Astrocyte of the cerebellum (primary cell): Measurements from ENCODE around the gene RDX.
"Not testable (repeated sequence)": the region's sequence is repeated elsewhere in the genome, so short reads cannot be mapped to it uniquely, and the experiment has no call there.

Experiments used
- DNase-seq: peaks from one replicate; pipeline ENCODE4 v3.0.0-alpha.2; 2011; ENCODE audit warnings: low read depth
- H3K4me3 ChIP-seq: 2 replicates; pipeline ENCODE4 v1.5.1; 2011; ENCODE audit warnings: mild to moderate bottlenecking, low read depth, low read length, moderate library complexity
- in situ Hi-C: cut with HindIII; loops from 2 replicates; pipeline ENCODE4 v1.10.0; 2017; ENCODE audit warnings: low sequenced_read_pairs
- TF ChIP-seq, protein P1 (sequence below): IDR thresholded peaks from 2 replicates; pipeline ENCODE4 v1.5.1; 2012; ENCODE audit warnings: low read length, low read depth, moderate library complexity, mild to moderate bottlenecking; ENCODE audit errors: missing control alignments

The RDX gene

GRCh38 chr11:110196241-110196754, 100.1 kb downstream of the RDX start:
- no peak overlapping the region for H3K4me3 ChIP-seq
- in situ Hi-C loops, result no loop called here

GRCh38 chr11:110194211-110194766, 102.1 kb downstream of the RDX start:
- DNase-seq, in situ Hi-C loops, H3K4me3 ChIP-seq: not testable (repeated sequence)

More at GRCh38 chr11:110196241-110196754, 100.1 kb downstream of the RDX start:
- TF ChIP-seq, protein P1, sequence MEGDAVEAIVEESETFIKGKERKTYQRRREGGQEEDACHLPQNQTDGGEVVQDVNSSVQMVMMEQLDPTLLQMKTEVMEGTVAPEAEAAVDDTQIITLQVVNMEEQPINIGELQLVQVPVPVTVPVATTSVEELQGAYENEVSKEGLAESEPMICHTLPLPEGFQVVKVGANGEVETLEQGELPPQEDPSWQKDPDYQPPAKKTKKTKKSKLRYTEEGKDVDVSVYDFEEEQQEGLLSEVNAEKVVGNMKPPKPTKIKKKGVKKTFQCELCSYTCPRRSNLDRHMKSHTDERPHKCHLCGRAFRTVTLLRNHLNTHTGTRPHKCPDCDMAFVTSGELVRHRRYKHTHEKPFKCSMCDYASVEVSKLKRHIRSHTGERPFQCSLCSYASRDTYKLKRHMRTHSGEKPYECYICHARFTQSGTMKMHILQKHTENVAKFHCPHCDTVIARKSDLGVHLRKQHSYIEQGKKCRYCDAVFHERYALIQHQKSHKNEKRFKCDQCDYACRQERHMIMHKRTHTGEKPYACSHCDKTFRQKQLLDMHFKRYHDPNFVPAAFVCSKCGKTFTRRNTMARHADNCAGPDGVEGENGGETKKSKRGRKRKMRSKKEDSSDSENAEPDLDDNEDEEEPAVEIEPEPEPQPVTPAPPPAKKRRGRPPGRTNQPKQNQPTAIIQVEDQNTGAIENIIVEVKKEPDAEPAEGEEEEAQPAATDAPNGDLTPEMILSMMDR, result no peak
- DNase-seq, result peak; percentile 77

GRCh38 chr11:110192604-110193282, 103.7 kb downstream of the RDX start:
- H3K4me3 ChIP-seq, DNase-seq, in situ Hi-C loops: not testable (repeated sequence)

GRCh38 chr11:110190885-110191284, 105.5 kb downstream of the RDX start:
- TF ChIP-seq, protein P1, result no peak
- in situ Hi-C loops, result no loop called here
- DNase-seq, result no peak
- no peak overlapping the region for H3K4me3 ChIP-seq

DNA sequence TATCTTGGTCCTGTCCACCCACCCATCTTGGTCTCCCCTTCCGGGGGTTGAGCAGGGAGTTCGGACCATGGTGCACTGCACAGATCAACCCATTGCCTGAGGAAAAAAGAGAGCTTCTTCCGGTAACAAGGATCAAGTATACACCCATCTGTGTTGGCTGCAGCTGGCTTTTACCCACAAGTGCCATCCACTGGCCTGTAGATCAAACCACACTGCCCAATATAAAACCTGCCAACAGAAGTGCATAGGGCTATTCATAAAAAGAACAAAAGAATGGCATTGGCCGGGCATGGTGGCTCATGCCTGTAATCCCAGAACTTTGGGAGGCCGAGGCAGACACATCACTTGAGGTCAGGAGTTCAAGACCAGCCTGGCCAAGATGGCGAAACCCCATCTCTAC, 108.7 kb downstream of the RDX start:
- no peak for DNase-seq
- in situ Hi-C loops, result no loop called here
- TF ChIP-seq, protein P1, result no peak
- H3K4me3 ChIP-seq, result no peak overlapping the region

- in situ Hi-C loops, result no loop called here
- TF ChIP-seq, protein P1, result no peak
- no peak overlapping the region for H3K4me3 ChIP-seq
- DNase-seq, result no peak
Observed at GRCh38 chr11:110186867-110187266, 109.5 kb downstream of the RDX start.

DNA sequence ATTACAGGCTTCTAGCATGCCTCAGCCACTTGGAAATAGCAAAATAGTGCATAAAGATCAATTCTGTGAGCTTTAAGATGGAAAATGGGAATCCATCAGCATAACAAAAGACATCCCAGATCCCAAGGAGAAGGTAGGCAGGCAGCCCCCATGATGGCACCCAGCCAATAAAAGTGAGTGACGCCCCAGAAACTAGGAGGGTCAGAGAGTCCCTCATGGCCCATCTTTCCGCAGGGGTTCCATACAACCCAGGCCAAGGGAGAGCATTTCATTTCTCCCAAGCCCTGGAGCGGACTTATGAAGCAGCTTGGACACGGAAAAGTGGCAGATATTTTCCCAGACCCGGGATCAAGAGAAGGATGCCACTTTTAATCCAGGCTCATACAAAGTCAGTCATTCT, 110.0 kb downstream of the RDX start:
- in situ Hi-C loops, result no loop called here
- TF ChIP-seq, protein P1, result no peak

More for the DNA sequence above, 110.0 kb downstream of the RDX start:
- H3K4me3 ChIP-seq, result no peak overlapping the region
- no peak for DNase-seq
